Endothelial cell (in vitro differentiated cells): ENCODE data around the gene ZNF391. TPM values are rescaled to one million over a fixed set of nuclear protein-coding genes. Genes with fewer than 3 reads are reported as not detected.

Source experiments
- DNase-seq: peaks from one replicate; pipeline ENCODE4 v3.0.0; 2021; ENCODE audit warnings: low spot score
- H3K27ac Mint-ChIP-seq: one replicate; pipeline ENCODE4 v1.8.0; 2021; ENCODE audit warnings: mixed read lengths, inconsistent platforms; ENCODE audit not compliant: unreplicated experiment
- H3K27me3 Mint-ChIP-seq: one replicate; pipeline ENCODE4 v1.8.0; 2021; ENCODE audit warnings: mild to moderate bottlenecking, moderate library complexity, mixed read lengths, inconsistent platforms; ENCODE audit not compliant: unreplicated experiment
- H3K36me3 Mint-ChIP-seq: one replicate; pipeline ENCODE4 v1.8.0; 2021; ENCODE audit warnings: mild to moderate bottlenecking, low read depth, mixed read lengths, inconsistent platforms; ENCODE audit not compliant: unreplicated experiment
- H3K4me1 Mint-ChIP-seq: one replicate; pipeline ENCODE4 v1.8.0; 2021; ENCODE audit warnings: mild to moderate bottlenecking, mixed read lengths, inconsistent platforms; ENCODE audit not compliant: unreplicated experiment
- H3K4me3 Mint-ChIP-seq: one replicate; pipeline ENCODE4 v1.8.0; 2021; ENCODE audit warnings: mild to moderate bottlenecking, mixed read lengths, inconsistent platforms; ENCODE audit not compliant: unreplicated experiment
- H3K9me3 Mint-ChIP-seq: one replicate; pipeline ENCODE4 v1.8.0; 2021; ENCODE audit warnings: mixed read lengths, inconsistent platforms; ENCODE audit not compliant: unreplicated experiment
- total RNA-seq: library from RNA; stranded (reverse); fragmentation: NEBNext Ultra II Directional; extraction: Animal tissue kit (Norgen Biotek cat#: 25700); gene quantifications from one replicate; pipeline ENCODE4 v1.2.1, GENCODE V29; 2021; ENCODE audit not compliant: unreplicated experiment
- TF ChIP-seq, protein P1 (sequence below): fragments of 200-600 bp; sonication (generic); IDR thresholded peaks from one replicate; pipeline ENCODE4 v1.5.0; 2021; ENCODE audit warnings: antibody characterized with exemption; ENCODE audit not compliant: unreplicated experiment

ZNF391 gene
- total RNA-seq, 1 donor from 2014 or later = 6.7 TPM

DNA sequence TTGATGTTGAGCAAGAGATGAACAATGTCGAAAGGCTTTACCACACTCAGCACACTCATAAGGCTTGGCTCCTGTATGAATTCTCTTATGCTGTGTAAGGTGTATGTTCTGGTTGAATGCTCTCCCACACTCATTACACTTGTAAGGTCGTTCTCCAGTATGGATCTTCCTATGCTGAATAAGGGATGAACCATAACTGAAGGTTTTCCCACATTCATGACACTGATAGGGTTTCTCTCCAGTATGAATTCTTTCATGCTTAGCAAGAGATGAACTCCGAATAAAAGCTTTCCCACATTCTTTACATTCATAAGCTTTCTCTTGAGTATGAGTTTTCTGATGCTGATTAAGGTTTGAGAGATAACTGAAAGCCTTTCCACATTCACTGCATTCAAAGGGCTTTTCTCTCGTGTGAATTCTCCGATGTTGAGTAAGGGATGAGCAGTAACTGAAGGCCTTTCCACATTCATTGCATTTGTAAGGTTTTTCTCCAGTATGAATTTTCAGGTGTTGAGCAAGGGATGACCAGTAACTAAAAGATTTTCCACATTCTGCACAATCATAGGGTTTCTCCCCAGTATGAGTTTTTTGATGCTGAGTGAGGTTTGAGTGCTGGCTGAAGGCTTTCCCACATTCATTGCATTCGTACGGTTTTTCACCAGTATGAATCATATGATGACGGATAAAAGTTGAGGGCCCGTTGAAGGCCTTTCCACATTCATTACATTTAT, 63.3 kb downstream of the ZNF391 start:
- no peaks in the 10 kb centered on the region for H3K4me1 Mint-ChIP-seq
- H3K27ac Mint-ChIP-seq = no peak overlapping the region
- peak overlapping the region; percentile 82 for H3K4me3 Mint-ChIP-seq
- peaks cover 86% of the 10 kb centered on the region for H3K36me3 Mint-ChIP-seq
- H3K9me3 Mint-ChIP-seq = peaks cover 62% of the 10 kb centered on the region
- TF ChIP-seq, protein P1, sequence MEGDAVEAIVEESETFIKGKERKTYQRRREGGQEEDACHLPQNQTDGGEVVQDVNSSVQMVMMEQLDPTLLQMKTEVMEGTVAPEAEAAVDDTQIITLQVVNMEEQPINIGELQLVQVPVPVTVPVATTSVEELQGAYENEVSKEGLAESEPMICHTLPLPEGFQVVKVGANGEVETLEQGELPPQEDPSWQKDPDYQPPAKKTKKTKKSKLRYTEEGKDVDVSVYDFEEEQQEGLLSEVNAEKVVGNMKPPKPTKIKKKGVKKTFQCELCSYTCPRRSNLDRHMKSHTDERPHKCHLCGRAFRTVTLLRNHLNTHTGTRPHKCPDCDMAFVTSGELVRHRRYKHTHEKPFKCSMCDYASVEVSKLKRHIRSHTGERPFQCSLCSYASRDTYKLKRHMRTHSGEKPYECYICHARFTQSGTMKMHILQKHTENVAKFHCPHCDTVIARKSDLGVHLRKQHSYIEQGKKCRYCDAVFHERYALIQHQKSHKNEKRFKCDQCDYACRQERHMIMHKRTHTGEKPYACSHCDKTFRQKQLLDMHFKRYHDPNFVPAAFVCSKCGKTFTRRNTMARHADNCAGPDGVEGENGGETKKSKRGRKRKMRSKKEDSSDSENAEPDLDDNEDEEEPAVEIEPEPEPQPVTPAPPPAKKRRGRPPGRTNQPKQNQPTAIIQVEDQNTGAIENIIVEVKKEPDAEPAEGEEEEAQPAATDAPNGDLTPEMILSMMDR = no peak
- DNase-seq = no peak
- H3K27me3 Mint-ChIP-seq = no peaks in the 10 kb centered on the region

- no peak for DNase-seq
- Mint-ChIP-seq H3K4me1 (no peaks in the 10 kb centered on the region), H3K36me3 (peaks cover 89% of the 10 kb centered on the region), H3K27me3 (no peaks in the 10 kb centered on the region), H3K27ac (no peak overlapping the region), H3K9me3 (peaks cover 58% of the 10 kb centered on the region), H3K4me3 (peak overlapping the region; percentile 82)
- TF ChIP-seq, protein P1 = no peak
Measured at GRCh38 chr6:27452496-27452897, 63.9 kb downstream of the ZNF391 start.

Other genes with a start within 250 kb of the ZNF391 start
- 6.1 TPM for gene PRSS16, start 141.1 kb upstream of the ZNF391 start, total RNA-seq
- gene POM121L2, start 76.5 kb upstream of the ZNF391 start, total RNA-seq = 1.3 TPM
- gene ZNF184, start 84.3 kb downstream of the ZNF391 start, total RNA-seq = 12.6 TPM